ENCODE measurements around the gene STRN3.

Gene STRN3

DNA sequence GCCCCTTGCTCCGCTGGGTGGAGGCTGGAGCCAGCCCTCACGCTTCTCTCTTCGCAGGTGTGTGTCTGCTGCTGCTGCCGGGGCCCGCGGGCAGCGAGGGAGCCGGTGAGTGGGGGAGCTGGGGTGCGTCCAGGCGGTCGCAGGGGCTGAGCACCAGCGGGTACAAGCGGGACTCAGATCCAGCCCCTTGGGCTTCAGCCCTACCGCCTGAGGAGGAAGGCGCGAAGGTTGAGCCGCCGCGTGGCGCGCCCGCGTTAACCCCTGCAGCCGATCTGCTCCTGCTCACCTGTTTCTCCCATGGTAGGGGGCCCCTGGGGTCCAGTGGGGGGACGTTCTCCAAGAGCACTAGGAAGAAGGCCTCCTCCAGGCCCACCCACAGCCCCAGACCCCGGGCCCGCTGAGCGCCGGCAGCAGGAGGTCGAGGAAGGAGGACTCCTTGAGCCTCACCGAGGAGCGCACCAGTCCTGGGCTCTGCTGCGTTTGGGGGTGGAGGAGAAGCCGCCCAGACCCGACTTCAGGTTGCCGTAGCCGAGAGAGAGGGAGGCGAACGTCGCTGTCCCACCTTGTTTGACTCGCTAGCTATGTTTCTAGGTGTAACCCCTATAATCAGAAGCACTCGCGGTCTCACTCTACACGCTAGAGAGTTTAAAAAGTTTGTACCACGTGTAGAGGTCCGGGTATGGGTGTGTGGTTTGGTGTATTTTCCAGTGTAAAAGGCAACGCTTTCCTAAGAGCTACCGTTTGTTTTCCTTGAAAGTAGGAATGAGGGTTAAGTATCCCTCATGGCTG, 151.0 kb downstream of the STRN3 start:
- H3K4me1 Mint-ChIP-seq, result peaks cover 15% of the 10 kb centered on the region

DNA sequence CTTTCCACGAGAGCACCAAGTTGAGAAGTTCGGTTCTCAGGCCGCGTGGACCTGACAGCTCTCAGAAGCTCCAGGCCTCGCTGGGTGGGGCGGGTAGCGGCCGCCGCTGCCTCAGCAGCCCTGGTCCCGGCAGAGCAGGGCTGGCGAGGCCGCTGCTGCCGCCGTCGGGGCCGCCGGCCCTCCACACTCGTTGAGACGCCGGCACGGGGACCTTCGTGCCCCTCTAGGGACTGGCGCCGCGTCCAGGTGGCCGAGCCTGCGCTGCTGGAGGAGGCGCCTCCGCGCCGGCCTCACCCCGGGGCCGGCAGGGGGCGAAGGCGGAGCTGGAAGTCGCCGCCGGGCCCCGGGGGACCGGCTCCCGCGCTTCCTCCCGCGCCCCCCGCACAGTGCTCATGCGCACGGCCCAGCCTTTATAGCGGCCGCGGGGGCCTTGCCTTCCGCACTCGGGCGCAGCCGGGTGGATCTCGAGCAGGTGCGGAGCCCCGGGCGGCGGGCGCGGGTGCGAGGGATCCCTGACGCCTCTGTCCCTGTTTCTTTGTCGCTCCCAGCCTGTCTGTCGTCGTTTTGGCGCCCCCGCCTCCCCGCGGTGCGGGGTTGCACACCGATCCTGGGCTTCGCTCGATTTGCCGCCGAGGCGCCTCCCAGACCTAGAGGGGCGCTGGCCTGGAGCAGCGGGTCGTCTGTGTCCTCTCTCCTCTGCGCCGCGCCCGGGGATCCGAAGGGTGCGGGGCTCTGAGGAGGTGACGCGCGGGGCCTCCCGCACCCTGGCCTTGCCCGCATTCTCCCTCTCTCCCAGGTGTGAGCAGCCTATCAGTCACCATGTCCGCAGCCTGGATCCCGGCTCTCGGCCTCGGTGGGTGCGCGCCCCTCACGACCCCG, 151.8 kb downstream of the STRN3 start, which contains the start of gene COCH:
TSS of gene COCH (plus strand) at position 440 of the 879 bp plus-strand sequence. CDS start at position 820, 380 bp downstream.
- H3K9me3 Mint-ChIP-seq, result no peaks in the 10 kb centered on the region
- H3K27ac Mint-ChIP-seq, result no peak within 1 kb of the TSS
- H3K36me3 Mint-ChIP-seq (ENCODE audit: low read depth), result no peaks in the 10 kb centered on the region
- peak; percentile 74 for DNase-seq
- peak within 1 kb of the TSS; percentile 78 for H3K4me3 Mint-ChIP-seq
- H3K27me3 Mint-ChIP-seq (ENCODE audit: low read depth, poor library complexity), result peaks cover 84% of the 10 kb centered on the region
- TF ChIP-seq, protein P1, sequence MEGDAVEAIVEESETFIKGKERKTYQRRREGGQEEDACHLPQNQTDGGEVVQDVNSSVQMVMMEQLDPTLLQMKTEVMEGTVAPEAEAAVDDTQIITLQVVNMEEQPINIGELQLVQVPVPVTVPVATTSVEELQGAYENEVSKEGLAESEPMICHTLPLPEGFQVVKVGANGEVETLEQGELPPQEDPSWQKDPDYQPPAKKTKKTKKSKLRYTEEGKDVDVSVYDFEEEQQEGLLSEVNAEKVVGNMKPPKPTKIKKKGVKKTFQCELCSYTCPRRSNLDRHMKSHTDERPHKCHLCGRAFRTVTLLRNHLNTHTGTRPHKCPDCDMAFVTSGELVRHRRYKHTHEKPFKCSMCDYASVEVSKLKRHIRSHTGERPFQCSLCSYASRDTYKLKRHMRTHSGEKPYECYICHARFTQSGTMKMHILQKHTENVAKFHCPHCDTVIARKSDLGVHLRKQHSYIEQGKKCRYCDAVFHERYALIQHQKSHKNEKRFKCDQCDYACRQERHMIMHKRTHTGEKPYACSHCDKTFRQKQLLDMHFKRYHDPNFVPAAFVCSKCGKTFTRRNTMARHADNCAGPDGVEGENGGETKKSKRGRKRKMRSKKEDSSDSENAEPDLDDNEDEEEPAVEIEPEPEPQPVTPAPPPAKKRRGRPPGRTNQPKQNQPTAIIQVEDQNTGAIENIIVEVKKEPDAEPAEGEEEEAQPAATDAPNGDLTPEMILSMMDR (IDR thresholded peaks at IDR 0.05), result peak; percentile 41
- peaks cover 15% of the 10 kb centered on the region for H3K4me1 Mint-ChIP-seq

More for the DNA sequence above, 151.0 kb downstream of the STRN3 start:
- Mint-ChIP-seq H3K4me3 (peak overlapping the region; percentile 78), H3K27me3 (ENCODE audit: low read depth, poor library complexity) (peaks cover 78% of the 10 kb centered on the region), H3K27ac (no peak overlapping the region), H3K9me3 (no peaks in the 10 kb centered on the region), H3K36me3 (ENCODE audit: low read depth) (no peaks in the 10 kb centered on the region)
- TF ChIP-seq, protein P1 (IDR thresholded peaks at IDR 0.05), result no peak
- DNase-seq, result peak; percentile 26

DNA sequence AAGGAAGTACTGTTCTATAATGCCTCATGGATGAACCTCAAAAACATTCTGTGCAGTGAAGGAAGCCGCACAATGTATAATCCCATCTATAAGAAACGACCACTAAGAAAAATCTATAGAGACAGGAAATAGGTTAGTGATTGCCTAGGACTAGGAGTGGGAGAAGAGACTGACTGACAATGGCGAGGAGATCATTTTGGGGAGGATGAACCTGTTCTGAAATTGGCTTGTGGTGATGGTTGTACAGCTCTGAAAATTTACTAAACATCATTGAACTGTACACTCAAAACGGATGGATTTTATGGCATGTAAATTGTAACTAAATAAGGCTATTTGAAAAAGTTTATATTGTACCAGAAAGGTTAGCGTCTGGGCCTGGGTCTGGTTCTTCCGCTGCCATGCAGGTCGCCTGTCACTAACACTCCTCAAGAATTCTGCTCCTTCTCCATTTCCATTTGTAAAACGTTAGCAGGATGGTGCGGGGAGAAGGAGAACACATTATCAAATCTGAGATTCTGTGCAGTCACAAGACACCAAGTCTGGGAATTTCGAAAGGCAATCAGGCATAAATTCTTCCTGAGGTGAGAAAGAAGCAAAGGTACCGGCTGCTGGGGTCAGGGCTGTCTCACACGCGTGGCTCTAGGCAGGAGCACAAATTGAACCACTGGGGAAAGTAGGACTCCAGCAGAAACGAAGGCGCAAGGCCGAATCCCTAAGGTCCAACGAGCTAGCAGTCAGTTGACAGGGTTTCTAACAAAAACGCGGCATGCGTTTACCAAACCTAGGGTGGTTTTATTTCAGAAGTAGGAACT, 152.7 kb downstream of the STRN3 start:
- DNase-seq, result no peak
- H3K27ac Mint-ChIP-seq, result no peak overlapping the region
- no peaks in the 10 kb centered on the region for H3K9me3 Mint-ChIP-seq
- TF ChIP-seq, protein P1 (IDR thresholded peaks at IDR 0.05), result no peak
- peak overlapping the region; percentile 64 for H3K4me3 Mint-ChIP-seq
- H3K27me3 Mint-ChIP-seq (ENCODE audit: low read depth, poor library complexity), result peaks cover 86% of the 10 kb centered on the region
- peaks cover 15% of the 10 kb centered on the region for H3K4me1 Mint-ChIP-seq
- H3K36me3 Mint-ChIP-seq (ENCODE audit: low read depth), result no peaks in the 10 kb centered on the region

DNA sequence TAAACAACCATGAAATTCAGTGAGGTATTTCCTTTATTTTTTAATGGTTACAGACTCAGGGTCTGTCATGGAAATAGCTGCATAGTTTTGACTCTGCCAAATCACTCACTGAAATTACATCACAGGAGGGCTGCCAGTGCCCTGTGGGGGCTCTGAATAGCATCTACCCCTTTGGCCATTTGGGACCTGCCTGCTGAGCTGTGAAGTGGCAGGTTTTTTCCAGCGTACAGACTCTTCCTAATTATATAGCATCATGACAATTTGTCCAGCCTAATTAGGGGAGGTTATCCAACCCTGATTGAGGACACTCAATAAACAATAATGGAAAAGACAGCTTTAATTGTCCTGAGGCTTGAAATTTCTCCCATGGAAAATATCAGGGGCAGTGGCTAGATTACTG, 153.6 kb downstream of the STRN3 start:
- TF ChIP-seq, protein P1 (IDR thresholded peaks at IDR 0.05), result no peak
- Mint-ChIP-seq H3K4me1 (peaks cover 15% of the 10 kb centered on the region), H3K27ac (no peak overlapping the region), H3K4me3 (no peak overlapping the region), H3K36me3 (ENCODE audit: low read depth) (no peaks in the 10 kb centered on the region), H3K27me3 (ENCODE audit: low read depth, poor library complexity) (peaks cover 80% of the 10 kb centered on the region), H3K9me3 (no peaks in the 10 kb centered on the region)
- no peak for DNase-seq

DNA sequence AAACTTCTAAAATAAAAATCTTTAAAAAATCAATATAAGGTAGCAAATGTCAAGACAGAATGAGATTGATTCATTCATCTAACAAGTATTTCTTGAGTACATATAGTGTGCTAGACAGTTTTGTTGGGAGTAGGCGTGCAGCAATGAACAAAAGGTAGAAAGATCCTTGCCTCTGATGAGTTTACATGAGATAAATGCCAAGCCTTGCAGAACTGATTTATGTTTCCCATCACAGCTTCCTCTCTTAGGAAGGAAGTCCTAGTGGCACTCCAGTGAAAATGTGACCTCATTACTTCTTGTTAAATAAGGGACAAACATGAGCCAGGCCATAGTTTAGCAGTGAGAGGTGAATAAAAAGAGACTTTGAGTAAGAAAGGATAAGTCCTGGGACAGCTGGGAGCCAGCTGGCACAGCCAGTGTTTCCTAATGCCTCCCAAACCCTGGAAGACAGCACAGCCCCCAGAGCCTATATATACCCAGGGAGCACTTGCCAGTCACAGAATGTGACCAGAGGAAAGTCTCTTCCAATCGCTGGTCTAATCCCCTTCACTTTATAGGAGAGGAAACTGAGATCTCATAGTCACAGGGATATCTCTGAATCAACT, 156.5 kb downstream of the STRN3 start:
- TF ChIP-seq, protein P1 (IDR thresholded peaks at IDR 0.05), result no peak
- peaks cover 50% of the 10 kb centered on the region for H3K27me3 Mint-ChIP-seq (ENCODE audit: low read depth, poor library complexity)
- H3K4me3 Mint-ChIP-seq, result no peak overlapping the region
- no peak for DNase-seq
- H3K36me3 Mint-ChIP-seq (ENCODE audit: low read depth), result no peaks in the 10 kb centered on the region
- H3K4me1 Mint-ChIP-seq, result peaks cover 10% of the 10 kb centered on the region
- H3K27ac Mint-ChIP-seq, result no peak overlapping the region
- no peaks in the 10 kb centered on the region for H3K9me3 Mint-ChIP-seq

Measured in nephron progenitor cell (in vitro differentiated cells).